ENCODE measurements around the gene GREB1L. TPM values are rescaled to one million over a fixed set of nuclear protein-coding genes. Genes with fewer than 3 reads are reported as not detected.

The GREB1L gene
- total and polyA plus RNA-seq, 8 donors: 0.37 to 1.3 (median 0.74) TPM

DNA sequence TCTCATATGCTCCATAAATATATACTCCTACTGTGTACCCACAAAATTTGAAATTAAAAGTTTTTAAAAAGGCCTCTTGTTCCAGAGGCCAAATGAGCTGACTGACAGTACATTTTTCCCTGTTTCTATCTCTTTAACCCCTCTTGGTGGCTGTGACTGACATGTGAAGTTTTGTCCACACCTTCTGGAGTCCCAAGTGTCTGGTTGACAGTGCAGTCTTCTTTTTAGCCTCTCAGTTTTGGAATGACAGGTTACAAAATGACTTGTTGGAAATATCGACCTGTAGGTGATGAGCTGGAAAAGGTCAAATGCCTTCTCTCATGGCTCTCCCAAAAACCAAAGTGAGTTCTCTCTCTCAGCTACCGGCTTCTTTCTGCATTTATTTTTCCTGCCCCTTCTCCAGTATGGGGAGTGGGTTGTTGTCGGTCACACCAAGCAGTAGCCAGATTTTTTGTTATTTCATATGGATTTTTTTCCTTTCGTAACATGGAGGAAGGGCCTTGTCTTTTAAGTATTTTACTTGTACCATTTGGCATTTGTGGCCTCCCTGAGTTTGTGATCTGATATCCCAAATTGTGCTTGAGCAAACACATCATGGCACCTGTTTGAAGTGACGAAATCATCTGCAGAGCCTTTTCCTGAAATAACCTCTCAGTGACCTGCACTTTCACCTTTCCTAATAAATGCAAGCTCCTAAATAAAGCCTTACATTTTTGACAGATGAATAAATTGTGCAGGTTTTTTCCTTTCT is 214.6 kb downstream of the GREB1L start:
- Histone ChIP-seq H3K36me3 (no peaks in the 10 kb centered on the region), H3K9me3 (no peaks in the 10 kb centered on the region), H3K4me3 (no peak overlapping the region), H3K4me1 (peaks cover 0 to 3% of the 10 kb centered on the region in 2 donors), H3K27me3 (no peaks in the 10 kb centered on the region), H3K27ac (no peak overlapping the region)
- TF ChIP-seq, protein P1, sequence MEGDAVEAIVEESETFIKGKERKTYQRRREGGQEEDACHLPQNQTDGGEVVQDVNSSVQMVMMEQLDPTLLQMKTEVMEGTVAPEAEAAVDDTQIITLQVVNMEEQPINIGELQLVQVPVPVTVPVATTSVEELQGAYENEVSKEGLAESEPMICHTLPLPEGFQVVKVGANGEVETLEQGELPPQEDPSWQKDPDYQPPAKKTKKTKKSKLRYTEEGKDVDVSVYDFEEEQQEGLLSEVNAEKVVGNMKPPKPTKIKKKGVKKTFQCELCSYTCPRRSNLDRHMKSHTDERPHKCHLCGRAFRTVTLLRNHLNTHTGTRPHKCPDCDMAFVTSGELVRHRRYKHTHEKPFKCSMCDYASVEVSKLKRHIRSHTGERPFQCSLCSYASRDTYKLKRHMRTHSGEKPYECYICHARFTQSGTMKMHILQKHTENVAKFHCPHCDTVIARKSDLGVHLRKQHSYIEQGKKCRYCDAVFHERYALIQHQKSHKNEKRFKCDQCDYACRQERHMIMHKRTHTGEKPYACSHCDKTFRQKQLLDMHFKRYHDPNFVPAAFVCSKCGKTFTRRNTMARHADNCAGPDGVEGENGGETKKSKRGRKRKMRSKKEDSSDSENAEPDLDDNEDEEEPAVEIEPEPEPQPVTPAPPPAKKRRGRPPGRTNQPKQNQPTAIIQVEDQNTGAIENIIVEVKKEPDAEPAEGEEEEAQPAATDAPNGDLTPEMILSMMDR (IDR thresholded peaks at IDR 0.05): no peak
- no peak for ATAC-seq
- intact Hi-C loops (cut with DNase I): no loop called here
- no peak for DNase-seq

GRCh38 chr18:21457179-21457535 is 215.1 kb downstream of the GREB1L start:
- H3K9me3 ChIP-seq: no peaks in the 10 kb centered on the region
- no peaks in the 10 kb centered on the region for H3K27me3 ChIP-seq
- H3K27ac ChIP-seq: no peak overlapping the region
- no peak overlapping the region for H3K4me3 ChIP-seq
- no peaks in the 10 kb centered on the region for H3K36me3 ChIP-seq
- ATAC-seq (no peak), DNase-seq (no peak)
- TF ChIP-seq, protein P1 (IDR thresholded peaks at IDR 0.05): no peak
- H3K4me1 ChIP-seq: peaks cover 0 to 3% of the 10 kb centered on the region in 2 donors
- intact Hi-C loops (cut with DNase I): no loop called here

DNA sequence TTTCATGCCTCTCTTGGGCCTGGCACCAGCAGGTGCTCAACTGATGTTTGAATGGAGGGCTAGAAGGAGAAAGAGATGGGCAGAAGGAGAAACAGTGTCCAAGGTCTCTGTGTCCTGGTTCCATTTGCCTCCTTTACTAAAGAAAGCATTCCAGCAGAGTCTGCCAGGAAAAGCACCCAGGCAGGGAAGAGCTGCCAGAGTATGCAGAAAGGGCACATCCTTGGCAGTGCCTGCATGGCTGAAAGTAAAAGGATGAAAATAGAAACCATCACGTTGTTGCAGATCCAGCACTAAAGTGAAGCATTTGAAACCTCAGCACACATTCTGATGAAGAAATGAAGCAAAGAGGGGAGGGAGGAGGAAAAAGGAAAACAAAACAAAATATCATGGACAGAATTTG is 216.3 kb downstream of the GREB1L start:
- intact Hi-C loops (cut with DNase I): no loop called here
- H3K4me3 ChIP-seq: no peak overlapping the region
- no peak overlapping the region for H3K27ac ChIP-seq
- no peaks in the 10 kb centered on the region for H3K27me3 ChIP-seq
- TF ChIP-seq, protein P1 (IDR thresholded peaks at IDR 0.05): no peak
- no peaks in the 10 kb centered on the region for H3K36me3 ChIP-seq
- no peaks in the 10 kb centered on the region for H3K9me3 ChIP-seq
- ATAC-seq (no peak), DNase-seq (no peak)
- no peaks in the 10 kb centered on the region for H3K4me1 ChIP-seq

DNA sequence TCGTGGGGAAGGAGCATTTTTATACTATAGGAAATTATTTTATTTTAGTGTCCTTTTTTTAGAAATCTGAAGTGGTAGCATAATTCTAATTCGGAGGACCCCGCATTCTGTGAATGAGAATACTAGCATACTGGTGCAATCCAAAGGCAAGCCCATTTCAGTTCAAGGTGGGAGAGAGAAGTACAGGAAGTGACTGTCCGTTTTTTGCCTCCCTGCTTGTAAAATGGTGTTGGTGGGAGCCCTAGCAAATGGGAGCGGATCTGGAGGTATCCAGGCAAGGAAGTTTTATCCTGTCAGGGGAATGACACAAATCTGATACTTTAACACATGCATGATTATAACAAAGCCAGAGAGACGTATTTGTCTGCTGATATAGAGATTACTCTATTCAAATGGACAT is 216.8 kb downstream of the GREB1L start:
- Histone ChIP-seq H3K27ac (no peak overlapping the region), H3K27me3 (no peaks in the 10 kb centered on the region), H3K9me3 (no peaks in the 10 kb centered on the region), H3K4me3 (no peak overlapping the region), H3K36me3 (no peaks in the 10 kb centered on the region), H3K4me1 (no peaks in the 10 kb centered on the region)
- DNase-seq (no peak), ATAC-seq (no peak)
- intact Hi-C loops (cut with DNase I): no loop called here
- TF ChIP-seq, protein P1 (IDR thresholded peaks at IDR 0.05): no peak

- no peak for ATAC-seq
- DNase-seq: no peak
- Histone ChIP-seq H3K9me3 (peaks cover 0 to 2% of the 10 kb centered on the region in 2 donors), H3K27ac (no peak overlapping the region), H3K36me3 (no peaks in the 10 kb centered on the region), H3K27me3 (no peaks in the 10 kb centered on the region), H3K4me3 (no peak overlapping the region), H3K4me1 (no peaks in the 10 kb centered on the region)
- TF ChIP-seq, protein P1 (IDR thresholded peaks at IDR 0.05): no peak
- intact Hi-C loops (cut with DNase I): no loop called here
Observed at GRCh38 chr18:21459706-21460286, 217.8 kb downstream of the GREB1L start.

All from left lung (tissue), 10 donors.